ENCODE data around the gene ODAPH.
A peak's percentile ranks its signal among the peaks of the same experiment; 100 is the strongest.
"Not testable (repeated sequence)": the region's sequence is repeated elsewhere in the genome, so short reads cannot be mapped to it uniquely, and the experiment has no call there.

ODAPH gene, protein sequence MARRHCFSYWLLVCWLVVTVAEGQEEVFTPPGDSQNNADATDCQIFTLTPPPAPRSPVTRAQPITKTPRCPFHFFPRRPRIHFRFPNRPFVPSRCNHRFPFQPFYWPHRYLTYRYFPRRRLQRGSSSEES

DNA sequence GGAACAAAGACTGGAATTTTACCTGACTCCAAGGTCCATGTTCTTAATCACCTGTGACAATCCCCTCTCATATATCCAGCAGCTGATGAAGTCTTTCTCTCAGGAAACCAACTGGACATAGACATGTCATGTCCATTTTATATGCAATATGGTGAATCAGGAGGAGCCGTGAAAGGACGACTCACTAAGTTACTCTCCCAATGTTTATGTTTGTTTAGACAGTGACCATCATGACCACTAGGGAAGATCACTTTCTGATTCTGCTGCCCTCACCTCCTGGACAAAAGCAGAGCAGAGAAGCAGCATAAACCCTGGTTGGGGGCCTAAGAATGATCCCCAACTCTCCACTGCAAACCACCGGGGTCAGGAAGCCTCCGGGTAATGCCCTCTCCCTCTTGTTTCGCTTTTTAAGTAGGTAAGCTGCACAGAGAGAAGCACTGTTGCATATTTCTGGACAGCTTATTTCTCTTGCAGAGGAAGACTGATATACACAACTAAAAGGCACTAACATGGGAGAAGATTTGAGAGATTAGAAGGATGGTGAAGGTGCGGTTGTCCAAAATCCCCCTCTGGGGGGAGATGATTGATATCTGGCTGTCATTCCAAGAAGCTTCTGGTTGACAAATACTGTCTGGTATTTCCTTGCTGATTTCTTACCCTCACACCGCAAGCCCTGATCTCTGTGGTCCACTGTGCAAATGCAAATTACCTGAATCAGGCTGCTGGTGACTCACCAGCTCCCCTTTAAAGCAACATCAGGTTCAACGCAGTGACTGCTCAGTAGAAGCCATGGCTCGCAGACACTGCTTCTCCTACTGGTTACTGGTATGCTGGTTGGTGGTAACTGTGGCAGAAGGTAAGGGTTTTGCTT, at the start of gene ODAPH:
Gene ODAPH, plus strand, starts transcription at position 773 of the 871 bp plus-strand sequence. Its CDS starts 17 bp downstream, at position 790.
- peaks cover 16% of the 10 kb centered on the region for H3K4me1 ChIP-seq (ENCODE audit: control insufficient read depth, low read length)
- H3K4me2 ChIP-seq (ENCODE audit: low read length), result no peak within 1 kb of the TSS
- TF ChIP-seq, protein P1, sequence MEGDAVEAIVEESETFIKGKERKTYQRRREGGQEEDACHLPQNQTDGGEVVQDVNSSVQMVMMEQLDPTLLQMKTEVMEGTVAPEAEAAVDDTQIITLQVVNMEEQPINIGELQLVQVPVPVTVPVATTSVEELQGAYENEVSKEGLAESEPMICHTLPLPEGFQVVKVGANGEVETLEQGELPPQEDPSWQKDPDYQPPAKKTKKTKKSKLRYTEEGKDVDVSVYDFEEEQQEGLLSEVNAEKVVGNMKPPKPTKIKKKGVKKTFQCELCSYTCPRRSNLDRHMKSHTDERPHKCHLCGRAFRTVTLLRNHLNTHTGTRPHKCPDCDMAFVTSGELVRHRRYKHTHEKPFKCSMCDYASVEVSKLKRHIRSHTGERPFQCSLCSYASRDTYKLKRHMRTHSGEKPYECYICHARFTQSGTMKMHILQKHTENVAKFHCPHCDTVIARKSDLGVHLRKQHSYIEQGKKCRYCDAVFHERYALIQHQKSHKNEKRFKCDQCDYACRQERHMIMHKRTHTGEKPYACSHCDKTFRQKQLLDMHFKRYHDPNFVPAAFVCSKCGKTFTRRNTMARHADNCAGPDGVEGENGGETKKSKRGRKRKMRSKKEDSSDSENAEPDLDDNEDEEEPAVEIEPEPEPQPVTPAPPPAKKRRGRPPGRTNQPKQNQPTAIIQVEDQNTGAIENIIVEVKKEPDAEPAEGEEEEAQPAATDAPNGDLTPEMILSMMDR (IDR thresholded peaks at IDR 0.05; ENCODE audit: low read depth, low read length, poor library complexity, severe bottlenecking), result no peak
- no peak for TF ChIP-seq EZH2phosphoT487 (IDR thresholded peaks at IDR 0.05; ENCODE audit: borderline replicate concordance, low read length)
- H3K4me3 ChIP-seq (ENCODE audit: low read length), result no peak within 1 kb of the TSS
- no peaks in the 10 kb centered on the region for H4K20me1 ChIP-seq (ENCODE audit: control insufficient read depth, insufficient read depth, low read depth, low read length)
- H3K27ac ChIP-seq (ENCODE audit: low read depth, low read length), result no peak within 1 kb of the TSS
- no peaks in the 10 kb centered on the region for H3K79me2 ChIP-seq (ENCODE audit: control insufficient read depth, low read length)
- no peaks in the 10 kb centered on the region for H3K36me3 ChIP-seq (ENCODE audit: control insufficient read depth, low read length)
- no peaks in the 10 kb centered on the region for H3F3A ChIP-seq (ENCODE audit: control insufficient read depth, insufficient read depth)
- H3K27me3 ChIP-seq (ENCODE audit: control insufficient read depth, low read length), result peaks cover 22% of the 10 kb centered on the region
- H3K9me3 ChIP-seq (ENCODE audit: control insufficient read depth, insufficient read depth, low read length), result no peaks in the 10 kb centered on the region
- H3K9me2 ChIP-seq (replicated peaks; ENCODE audit: control insufficient read depth, low read length), result no peaks in the 10 kb centered on the region

GRCh38 chr4:75509592-75509991, 46.3 kb upstream of the ODAPH start:
- Histone ChIP-seq H3K36me3 (ENCODE audit: control insufficient read depth, low read length) (peaks cover 68% of the 10 kb centered on the region), H3K79me2 (ENCODE audit: control insufficient read depth, low read length) (peaks cover 84% of the 10 kb centered on the region), H3K4me1 (ENCODE audit: control insufficient read depth, low read length) (peaks cover 30% of the 10 kb centered on the region)
- H3K27ac ChIP-seq (ENCODE audit: low read depth, low read length); H3K4me3 ChIP-seq (ENCODE audit: low read length); H3K9me3 ChIP-seq (ENCODE audit: control insufficient read depth, insufficient read depth, low read length); H3K27me3 ChIP-seq (ENCODE audit: control insufficient read depth, low read length); H3K9me2 ChIP-seq (replicated peaks; ENCODE audit: control insufficient read depth, low read length); H3K4me2 ChIP-seq (ENCODE audit: low read length); H4K20me1 ChIP-seq (ENCODE audit: control insufficient read depth, insufficient read depth, low read depth, low read length); H3F3A ChIP-seq (ENCODE audit: control insufficient read depth, insufficient read depth): not testable (repeated sequence)

DNA sequence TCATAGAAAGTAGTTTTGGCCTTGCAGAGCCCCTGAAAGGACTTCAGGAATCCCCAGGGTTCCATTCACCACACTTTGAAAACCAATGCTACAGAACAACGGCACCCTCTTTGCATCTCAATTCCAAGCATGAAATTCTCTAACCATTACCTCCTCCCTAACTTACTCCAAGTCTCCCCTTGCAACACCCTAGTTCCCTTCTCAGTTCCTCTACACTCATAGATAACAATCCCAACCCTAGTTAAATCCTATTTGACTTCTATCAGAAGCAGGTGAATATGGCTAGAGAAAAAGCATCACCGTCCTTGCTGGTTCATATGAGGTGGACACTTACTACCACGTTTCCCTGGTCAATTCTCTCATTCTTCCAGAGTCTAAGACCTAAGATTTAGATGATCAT, 44.0 kb upstream of the ODAPH start:
- Histone ChIP-seq H3K79me2 (ENCODE audit: control insufficient read depth, low read length) (peaks cover 83% of the 10 kb centered on the region), H4K20me1 (ENCODE audit: control insufficient read depth, insufficient read depth, low read depth, low read length) (0 out of 2 replicates have a peak, but pooled peaks cover 3% of the 10 kb centered on the region), H3K4me3 (ENCODE audit: low read length) (peak overlapping the region; percentile 89), H3K9me2 (replicated peaks; ENCODE audit: control insufficient read depth, low read length) (no peaks in the 10 kb centered on the region), H3K9me3 (ENCODE audit: control insufficient read depth, insufficient read depth, low read length) (peaks cover 7% of the 10 kb centered on the region; the same call in 1 of the 2 replicates), H3K4me1 (ENCODE audit: control insufficient read depth, low read length) (peaks cover 41% of the 10 kb centered on the region), H3F3A (ENCODE audit: control insufficient read depth, insufficient read depth) (no peaks in the 10 kb centered on the region; the same call in 1 of the 2 replicates), H3K27me3 (ENCODE audit: control insufficient read depth, low read length) (no peaks in the 10 kb centered on the region), H3K4me2 (ENCODE audit: low read length) (peak overlapping the region; percentile 96), H3K36me3 (ENCODE audit: control insufficient read depth, low read length) (peaks cover 54% of the 10 kb centered on the region), H3K27ac (ENCODE audit: low read depth, low read length) (no peak overlapping the region)
- TF ChIP-seq EZH2phosphoT487 (IDR thresholded peaks at IDR 0.05; ENCODE audit: borderline replicate concordance, low read length), result no peak
- TF ChIP-seq, protein P1 (IDR thresholded peaks at IDR 0.05; ENCODE audit: low read depth, low read length, poor library complexity, severe bottlenecking), result no peak

All from DOHH2 (cell line).